Measurements from ENCODE around the gene UXS1.
A peak's percentile ranks its signal among the peaks of the same experiment; 100 is the strongest.

The UXS1 gene

DNA sequence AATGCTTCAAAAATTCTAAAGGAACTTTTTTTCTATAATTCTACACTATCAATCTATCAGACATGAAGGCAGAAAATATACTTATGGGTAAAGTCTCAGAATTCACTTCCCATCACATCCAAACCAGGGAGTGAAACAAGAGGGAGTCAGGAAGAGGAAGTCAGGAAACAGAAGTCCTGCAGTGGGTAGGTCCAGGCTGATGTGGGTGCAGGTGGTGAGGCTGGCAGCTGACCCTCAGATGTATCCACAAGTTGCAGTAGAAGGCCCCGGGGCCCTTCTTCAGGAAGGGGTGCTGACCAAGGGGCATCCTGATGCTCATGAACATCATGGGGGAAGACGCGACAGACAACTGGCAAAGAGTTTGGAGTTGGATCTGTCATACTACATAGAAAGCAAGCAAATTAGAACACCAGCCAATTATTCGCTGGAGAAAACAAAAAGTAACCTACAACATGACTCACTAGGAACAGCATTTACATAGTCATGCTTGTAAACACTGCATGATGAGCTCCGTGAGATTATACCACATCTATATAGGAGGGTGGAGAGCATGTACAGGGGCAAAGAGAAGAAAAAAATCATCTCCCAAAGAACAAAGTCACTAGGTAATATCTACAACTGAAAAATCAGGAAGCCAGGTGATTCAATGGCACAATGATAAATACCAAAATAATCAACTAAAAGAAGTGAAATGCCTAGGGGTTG lies 4.2 kb downstream of the UXS1 start:
- no peak for DNase-seq (ENCODE audit: low read depth, low spot score)

- no peak for DNase-seq (ENCODE audit: low read depth, low spot score)
These were observed 4.8 kb downstream of the UXS1 start for GRCh38 chr2:106189325-106189724.

DNA sequence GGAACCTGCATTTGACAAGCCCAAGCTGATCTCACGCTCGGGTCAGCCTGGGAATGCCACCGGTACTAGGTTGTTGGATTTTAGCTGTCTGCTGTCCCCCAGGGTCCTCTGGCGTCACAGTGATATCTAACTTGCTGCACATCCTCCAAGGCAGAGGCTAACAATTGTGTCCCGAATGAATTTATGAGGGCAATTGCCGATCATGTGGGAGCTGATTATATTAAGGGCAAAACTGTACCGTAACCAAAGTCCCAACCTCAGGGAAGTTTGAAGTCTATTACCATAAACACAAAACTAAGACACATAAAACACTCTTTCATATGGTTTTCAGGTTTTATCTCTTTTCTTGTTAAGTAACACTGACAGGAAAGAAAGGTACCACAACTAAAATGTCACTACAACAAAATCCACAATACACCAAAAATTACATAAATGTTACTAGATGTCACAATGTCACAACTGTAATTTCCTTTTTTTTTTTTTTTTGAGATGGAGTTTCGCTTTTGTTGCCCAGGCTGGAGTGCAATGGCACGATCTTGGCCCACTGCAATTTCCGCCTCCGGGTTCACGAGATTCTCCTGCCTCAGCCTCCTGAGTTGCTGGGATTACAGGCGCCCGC lies 6.7 kb downstream of the UXS1 start:
- no peak for DNase-seq (ENCODE audit: low read depth, low spot score)

GRCh38 chr2:106185475-106186184 lies 8.5 kb downstream of the UXS1 start:
- no peak for DNase-seq (ENCODE audit: low read depth, low spot score)

DNA sequence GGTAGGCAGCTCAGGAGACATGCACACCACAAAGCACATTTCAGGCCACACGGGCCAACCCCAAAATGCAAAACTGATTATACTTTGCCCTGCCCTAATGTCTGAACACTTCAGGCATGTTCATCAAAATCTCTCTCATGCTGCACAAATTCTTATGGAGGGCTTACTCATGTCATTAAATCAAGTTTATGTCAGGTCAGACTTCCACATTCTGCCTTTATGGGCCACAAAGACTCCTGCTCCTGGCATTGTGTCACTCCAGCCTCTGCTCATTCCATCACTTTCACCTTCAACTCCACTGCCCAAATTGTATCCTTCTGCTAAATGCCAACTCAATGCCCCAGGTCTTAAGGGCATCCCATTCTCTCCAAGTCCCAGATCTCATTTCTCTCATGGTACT lies 9.2 kb downstream of the UXS1 start:
- DNase-seq (ENCODE audit: low read depth, low spot score), result no peak

GRCh38 chr2:106184394-106184793 lies 9.7 kb downstream of the UXS1 start:
- DNase-seq (ENCODE audit: low read depth, low spot score), result no peak

DNA sequence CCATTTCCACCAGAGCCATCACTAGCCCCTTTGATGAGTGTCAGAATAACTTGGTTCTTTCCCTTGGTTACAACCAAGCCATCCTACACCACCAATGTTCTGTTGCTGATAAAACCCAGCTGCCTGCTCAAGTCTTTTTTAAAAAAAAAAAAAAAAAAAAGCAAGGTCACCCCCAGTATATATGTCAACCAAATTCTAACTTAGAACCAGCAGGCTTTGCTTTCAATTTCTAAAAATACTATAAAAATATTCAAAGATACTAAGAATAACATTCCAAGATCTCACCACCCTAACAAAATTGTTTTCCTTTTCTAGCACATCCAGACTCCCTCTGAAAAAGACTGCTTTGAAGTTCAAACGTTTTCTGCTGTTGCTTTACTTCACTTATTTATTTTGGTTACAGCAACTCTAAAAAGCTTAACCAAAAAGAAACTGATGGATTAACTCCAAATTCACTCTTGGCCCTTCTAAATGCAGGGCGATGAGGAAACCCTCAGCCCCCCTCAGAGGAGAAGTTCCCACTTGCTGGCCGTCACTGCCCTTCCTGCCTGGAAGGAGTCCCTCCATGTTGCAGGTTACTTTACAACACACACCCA lies 10.9 kb downstream of the UXS1 start:
- DNase-seq (ENCODE audit: low read depth, low spot score), result no peak

DNA sequence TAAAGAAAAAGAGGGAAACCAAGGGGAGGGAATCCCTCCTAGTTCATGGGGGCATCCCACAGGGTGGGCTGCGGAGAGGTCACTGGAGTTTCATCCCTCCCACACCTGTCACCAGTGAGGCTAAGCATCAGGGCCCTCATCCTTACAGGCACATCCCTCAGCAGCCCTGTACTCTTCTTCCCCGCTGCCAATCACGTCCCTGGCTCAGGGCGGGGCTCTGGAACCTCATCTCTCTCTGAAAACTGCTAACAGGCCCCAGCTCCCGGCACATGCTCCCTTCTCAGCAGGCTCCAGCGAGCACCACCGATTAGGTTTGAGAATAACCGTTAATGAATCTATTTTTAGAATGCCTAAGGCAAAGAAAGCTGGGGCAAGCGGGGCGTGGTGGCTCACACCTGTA lies 13.0 kb downstream of the UXS1 start:
- no peak for DNase-seq (ENCODE audit: low read depth, low spot score)

DNA sequence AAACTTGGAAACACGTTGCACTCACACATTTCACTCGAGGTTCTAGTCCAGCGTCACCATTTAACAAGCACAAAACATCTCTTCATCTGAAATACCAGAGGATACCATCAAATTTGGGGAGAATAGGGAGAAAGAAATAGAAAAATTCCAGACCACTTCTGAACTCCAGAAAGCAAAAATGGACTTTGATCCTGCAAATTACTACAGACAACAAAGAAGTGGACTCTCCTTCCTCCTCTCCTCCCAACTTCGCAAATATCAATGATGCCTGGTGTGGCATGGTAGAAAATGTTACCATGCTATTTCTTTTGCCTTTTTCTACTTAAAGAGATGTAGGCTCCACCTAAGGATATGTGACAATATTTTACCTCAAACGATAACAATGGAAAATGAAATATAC lies 13.5 kb downstream of the UXS1 start:
- no peak for DNase-seq (ENCODE audit: low read depth, low spot score)

GRCh38 chr2:106178716-106179115 lies 15.4 kb downstream of the UXS1 start:
- no peak for DNase-seq (ENCODE audit: low read depth, low spot score)

- DNase-seq (ENCODE audit: low read depth, low spot score), result no peak
These were observed 16.5 kb downstream of the UXS1 start for GRCh38 chr2:106177581-106177980.

DNA sequence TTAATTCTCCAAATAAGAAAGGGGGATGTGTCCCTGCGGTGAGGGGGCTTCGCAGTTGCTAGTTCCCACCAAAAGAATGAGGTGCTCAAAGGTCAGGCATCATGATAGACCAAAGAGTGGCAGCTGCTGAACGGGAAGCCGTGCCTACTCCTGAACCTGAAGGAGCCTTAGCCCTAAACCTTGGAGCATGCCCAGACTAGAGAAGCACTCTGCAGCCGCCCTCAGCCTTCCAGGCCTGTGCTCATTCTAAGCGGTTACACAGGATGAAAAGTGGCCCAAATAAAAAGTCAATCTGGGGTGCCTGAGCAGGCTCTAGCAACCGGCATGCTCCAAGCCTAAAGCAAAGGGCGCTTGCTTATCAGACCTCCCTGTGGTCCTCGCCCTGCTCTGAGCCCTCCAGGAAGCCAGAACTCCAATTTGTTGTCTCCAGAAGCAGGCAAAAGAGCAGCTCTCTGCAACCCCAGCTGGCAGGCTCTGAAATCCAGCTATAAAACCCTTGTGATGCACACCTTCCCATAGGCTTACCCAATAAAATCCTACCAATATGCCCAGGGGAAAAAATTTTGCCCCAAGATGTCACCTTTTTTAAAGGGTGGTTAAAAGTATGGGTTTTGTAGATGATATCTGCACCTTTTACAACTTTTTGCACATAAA lies 17.5 kb downstream of the UXS1 start:
- no peak for DNase-seq (ENCODE audit: low read depth, low spot score)

DNA sequence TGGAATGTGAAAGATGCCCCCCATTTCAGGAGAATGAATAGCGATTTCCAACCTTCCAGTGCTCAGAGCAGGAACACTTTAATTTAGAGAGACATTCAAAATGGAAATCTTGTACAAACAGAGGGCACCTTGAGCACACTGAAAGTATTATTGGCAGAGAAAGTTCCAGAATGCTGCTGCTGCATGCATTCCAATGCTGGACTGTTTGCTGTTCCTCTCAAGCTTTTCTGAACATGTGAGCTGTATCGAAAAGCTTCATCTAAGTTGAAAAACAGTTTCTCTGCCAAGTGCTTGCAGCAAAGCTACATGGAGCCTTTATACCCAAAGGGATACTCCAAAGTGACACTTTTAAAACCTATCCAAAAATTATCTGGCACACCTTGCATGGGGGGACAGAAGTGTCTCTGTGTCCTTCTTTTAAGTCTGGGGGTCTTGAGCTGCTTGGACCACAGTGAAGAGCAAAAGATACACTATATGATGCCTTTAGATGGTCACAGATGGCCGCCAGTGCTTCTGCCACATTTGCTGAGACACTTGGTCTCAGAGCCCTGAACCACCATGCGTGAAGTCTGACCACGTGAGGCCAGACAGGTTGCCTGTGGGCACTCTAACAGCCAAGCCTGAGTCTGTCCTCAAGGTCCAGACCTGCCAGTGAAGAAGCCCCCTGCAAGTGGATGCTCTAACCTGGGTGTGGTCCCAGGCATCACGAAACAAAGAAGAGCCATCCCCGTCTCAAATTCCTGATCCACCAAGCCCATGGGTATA lies 18.8 kb downstream of the UXS1 start:
- no peak for DNase-seq (ENCODE audit: low read depth, low spot score)

DNA sequence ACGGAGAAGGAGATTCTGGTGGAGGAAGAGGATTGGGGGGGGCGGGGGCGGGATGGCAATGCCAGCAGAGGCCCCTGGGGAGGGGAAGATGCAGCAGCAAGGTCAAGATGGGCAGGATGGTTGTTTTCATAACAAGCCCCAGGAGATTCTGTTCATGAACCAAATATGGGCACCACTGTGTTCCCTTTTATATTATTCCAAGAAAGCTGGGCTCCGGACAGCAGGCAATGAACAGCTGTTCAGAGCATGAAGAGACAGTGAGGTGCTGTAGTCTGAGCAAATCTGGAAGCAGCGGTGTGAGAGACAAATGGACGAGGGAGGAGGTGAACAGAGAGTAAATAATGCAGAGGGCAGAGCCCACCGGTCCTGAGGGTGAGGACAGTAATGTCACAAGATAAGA lies 20.0 kb downstream of the UXS1 start:
- no peak for DNase-seq (ENCODE audit: low read depth, low spot score)

DNA sequence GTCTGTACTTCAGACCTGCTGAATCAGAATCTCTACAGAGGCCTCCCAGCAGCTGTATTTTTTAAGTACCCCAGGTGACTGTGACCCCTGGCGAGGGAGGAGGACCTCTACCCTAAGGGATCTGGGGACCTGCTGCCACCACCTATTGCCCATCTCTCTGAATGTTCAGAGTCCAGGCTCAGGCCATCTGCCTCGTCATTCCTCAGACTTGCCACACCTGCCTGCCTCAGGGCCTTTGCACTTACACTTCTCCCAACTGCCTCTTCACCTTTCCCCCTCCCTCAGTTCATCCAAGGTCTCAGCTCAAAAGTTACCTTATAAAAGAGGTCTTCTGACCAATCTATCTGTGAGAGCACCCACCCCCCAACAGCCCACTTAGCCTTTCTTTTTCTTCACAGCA lies 21.5 kb downstream of the UXS1 start:
- DNase-seq (ENCODE audit: low read depth, low spot score), result no peak

GRCh38 chr2:106168657-106169056 lies 25.4 kb downstream of the UXS1 start:
- DNase-seq (ENCODE audit: low read depth, low spot score), result no peak

DNA sequence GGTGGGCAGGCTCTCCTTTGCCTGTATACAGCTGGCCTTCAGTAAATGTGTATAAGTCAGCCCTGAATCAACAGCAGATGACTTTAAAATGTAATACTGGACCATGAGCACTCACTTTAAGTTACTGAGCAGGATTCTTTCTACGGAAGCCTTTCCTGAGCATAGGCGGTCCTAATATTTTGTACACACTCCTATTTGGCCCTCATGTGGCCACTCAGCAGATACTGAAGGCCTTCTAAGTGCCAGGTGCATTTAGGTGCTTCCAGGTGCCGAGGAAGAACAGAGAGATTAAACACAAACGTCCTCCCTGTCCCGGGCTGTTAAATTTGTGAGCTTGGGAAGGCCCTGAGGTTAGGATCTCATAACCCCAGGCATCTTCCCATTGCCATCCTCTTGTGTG lies 27.0 kb downstream of the UXS1 start:
- no peak for DNase-seq (ENCODE audit: low read depth, low spot score)

GRCh38 chr2:106165561-106165960 lies 28.5 kb downstream of the UXS1 start:
- DNase-seq (ENCODE audit: low read depth, low spot score), result no peak

DNA sequence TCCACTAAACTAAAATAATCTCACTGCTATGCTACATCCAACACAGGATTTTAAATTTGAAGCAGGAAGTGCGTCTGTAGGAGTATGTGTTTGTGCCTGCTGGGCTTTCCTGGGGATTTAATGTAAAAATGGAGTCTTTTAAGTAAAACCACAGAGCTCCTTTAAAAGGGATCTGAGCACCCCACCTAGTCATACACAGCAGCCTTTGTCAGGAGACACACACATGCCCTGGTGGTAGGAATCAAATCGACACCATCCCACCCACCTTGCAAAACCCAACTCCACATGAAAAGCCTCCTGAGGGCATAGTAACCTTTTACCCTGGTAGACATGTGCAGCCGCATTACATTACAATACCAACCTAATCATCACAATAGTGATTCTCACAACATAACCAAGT lies 29.1 kb downstream of the UXS1 start:
- peak; percentile 64 for DNase-seq (ENCODE audit: low read depth, low spot score)

GRCh38 chr2:106163948-106164545 lies 30.1 kb downstream of the UXS1 start:
- no peak for DNase-seq (ENCODE audit: low read depth, low spot score)

Data from iPS DF 19.7 (cell line).